GM12892 (cell line): ENCODE data around the gene BAIAP2.

Experiments used
- POLR2AphosphoS5 ChIP-seq: IDR thresholded peaks from 2 replicates; pipeline ENCODE4 v1.6.1; 2011; ENCODE audit warnings: low read depth, low read length, control low read depth
- TAF1 ChIP-seq: IDR thresholded peaks from 2 replicates; pipeline ENCODE4 v1.6.1; 2011; ENCODE audit warnings: low read depth, mild to moderate bottlenecking, control low read depth, low read length, borderline replicate concordance

DNA sequence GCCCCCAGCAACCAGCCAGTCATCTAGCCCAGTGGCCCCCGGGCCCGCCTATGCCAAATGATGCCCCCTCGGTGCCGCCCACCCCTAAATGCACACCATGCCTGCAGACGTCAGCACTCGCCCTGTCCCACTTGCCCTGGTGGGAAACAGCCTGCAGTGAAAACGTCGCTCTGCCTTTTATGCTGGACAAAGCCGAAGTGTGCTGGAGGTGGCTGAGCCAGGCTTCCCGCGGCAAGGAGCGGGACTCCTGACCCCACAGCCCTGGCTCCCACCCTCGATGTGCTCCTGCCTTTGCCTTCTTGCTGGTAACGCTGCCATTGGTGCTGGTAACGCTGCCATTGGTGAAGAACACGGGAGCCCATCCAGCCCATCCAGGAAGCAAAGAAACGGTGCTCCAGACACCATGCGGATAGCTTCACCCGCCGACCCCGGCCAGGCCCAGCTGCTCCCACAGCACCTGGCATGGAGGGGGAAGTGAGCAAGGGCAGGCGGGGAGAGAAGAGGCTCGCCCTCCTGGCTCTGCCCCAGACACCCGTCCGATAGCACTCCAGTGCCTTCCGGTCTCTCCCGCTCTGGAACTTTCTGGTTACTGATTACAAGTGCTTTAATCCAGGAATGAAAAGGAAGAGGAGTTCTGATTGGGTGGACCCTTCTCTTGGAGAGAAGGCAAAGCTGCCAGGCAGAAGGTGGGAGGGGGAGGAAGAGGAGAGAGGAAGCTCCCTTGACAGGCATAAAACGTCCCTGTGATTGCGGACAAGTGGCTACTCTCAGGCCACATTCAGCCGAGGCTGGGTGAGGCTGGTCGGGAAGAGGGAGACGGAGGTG lies 4.0 kb upstream of the BAIAP2 start:
- TF ChIP-seq POLR2AphosphoS5 (no peak), TAF1 (no peak)
